GM12878 (cell line): ENCODE data around the gene ANKRD13A. TPM values are rescaled to one million over a fixed set of nuclear protein-coding genes. Genes with fewer than 3 reads are reported as not detected.

Experiments used
- ATAC-seq: fragments of 200-7000 bp; cut with Tn5 transposase; 3 replicates; pipeline ENCODE4 v1.9.1; 2020; ENCODE audit warnings: mild to moderate bottlenecking, moderate library complexity
- Bru-seq: library from RNA; stranded (reverse); fragments of 400-500 nt; gene quantifications from one replicate; lab custom pipeline; 2021; lab: Mats Ljungman, UMichigan
- BruChase-seq, 2 experiments: library from RNA; stranded (reverse); fragments of 400-500 nt; gene quantifications; one replicate each; lab custom pipeline; 2021; lab: Mats Ljungman, UMichigan
- BruUV-seq: library from RNA; stranded (reverse); fragments of 400-500 nt; replicated peaks from 2 replicates; lab custom pipeline; 2021; lab: Mats Ljungman, UMichigan
- CTCF ChIA-PET: fragments of 300-600 bp; sonication (Branson Sonifier 250); formaldehyde crosslinking; extraction: SDS; loops from one replicate; lab custom pipeline; 2021; ENCODE audit warnings: inconsistent platforms; lab: Yijun Ruan, JAX
- POLR2A ChIA-PET: fragments of 350-600 bp; formaldehyde crosslinking; extraction: SDS; loops from one replicate; lab custom pipeline; 2021; ENCODE audit warnings: inconsistent platforms; lab: Charles Lee
- RAD21 ChIA-PET: fragments of 300-600 bp; sonication (Branson Sonifier 250); formaldehyde crosslinking; loops from one replicate; lab custom pipeline; 2023; ENCODE audit warnings: antibody characterized with exemption; ENCODE audit not compliant: unreplicated experiment; lab: Charles Lee
- SMC1A ChIA-PET: fragments of 300-600 bp; sonication (Branson Sonifier 250); formaldehyde crosslinking; loops from one replicate; lab custom pipeline; 2023; ENCODE audit not compliant: unreplicated experiment, uncharacterized antibody; lab: Charles Lee
- DNase-seq: peaks from one replicate; pipeline ENCODE4 v3.0.0-alpha.2; 2011; ENCODE audit warnings: low read depth, low spot score
- FAIRE-seq: peaks from 3 replicates; lab custom pipeline; 2011; peaks lifted over from hg19 to GRCh38; lab: Jason Lieb, UNC
- H2AFZ ChIP-seq: 2 replicates; pipeline ENCODE4 v1.6.0; 2011; ENCODE audit warnings: low read depth, low read length, control low read depth; ENCODE audit not compliant: control insufficient read depth
- H3K27ac ChIP-seq: 2 replicates; pipeline ENCODE4 v1.5.1; 2011; ENCODE audit warnings: control low read depth; ENCODE audit not compliant: control insufficient read depth, insufficient read depth
- H3K27me3 ChIP-seq, 2 experiments: replicated peaks in 1 of 2; 2 replicates each; pipeline versions ENCODE4 v1.6.0 to v1.6.1; 2011; ENCODE audit warnings: low read length in 1 of 2; ENCODE audit not compliant: control insufficient read depth in 2 of 2, insufficient read depth in 2 of 2
- H3K36me3 ChIP-seq, 2 experiments: 2 replicates each; pipeline ENCODE4 v1.5.1; 2011; ENCODE audit warnings: low read length in 1 of 2; ENCODE audit not compliant: control insufficient read depth in 2 of 2, insufficient read depth in 2 of 2
- H3K4me1 ChIP-seq: 2 replicates; pipeline ENCODE4 v1.6.1; 2011; ENCODE audit warnings: mild to moderate bottlenecking, low read length, moderate library complexity, mixed read lengths; ENCODE audit not compliant: control insufficient read depth, insufficient read depth
- H3K4me2 ChIP-seq: 2 replicates; pipeline ENCODE4 v1.6.0; 2011; ENCODE audit warnings: control low read depth; ENCODE audit not compliant: control insufficient read depth, insufficient read depth
- H3K4me3 ChIP-seq: fragments of 200-600 bp; sonication (generic); 2 replicates; pipeline ENCODE4 v1.5.1; 2016
- H3K79me2 ChIP-seq: 2 replicates; pipeline ENCODE4 v1.6.0; 2011; ENCODE audit warnings: low read length; ENCODE audit not compliant: control insufficient read depth, insufficient read depth
- H3K9ac ChIP-seq: 2 replicates; pipeline ENCODE4 v1.8.0; 2011; ENCODE audit warnings: low read length, control low read depth, mixed read lengths; ENCODE audit not compliant: control insufficient read depth, insufficient read depth
- H3K9me3 ChIP-seq: replicated peaks from 3 replicates; pipeline ENCODE4 v1.5.1; 2011; ENCODE audit warnings: mild to moderate bottlenecking, low read length; ENCODE audit not compliant: control insufficient read depth, insufficient read depth
- H4K20me1 ChIP-seq: 2 replicates; pipeline ENCODE4 v1.6.0; 2011; ENCODE audit not compliant: control insufficient read depth, insufficient read depth
- CHD2 ChIP-seq: IDR thresholded peaks from 2 replicates; pipeline ENCODE4 v1.6.1; 2011; ENCODE audit warnings: low read depth, low read length, improper control_type of control experiment, borderline replicate concordance
- EED ChIP-seq: sonication (generic); IDR thresholded peaks from 2 replicates; pipeline ENCODE4 v1.6.1; 2016; ENCODE audit warnings: antibody characterized with exemption, low read depth
- IRF4 ChIP-seq: IDR thresholded peaks from 2 replicates; pipeline ENCODE4 v1.6.1; 2011; ENCODE audit warnings: low read depth, low read length
- MTA3 ChIP-seq: IDR thresholded peaks from 2 replicates; pipeline ENCODE4 v1.6.1; 2012; ENCODE audit warnings: low read length, inconsistent platforms, borderline replicate concordance
- NBN ChIP-seq: fragments of 450-650 bp; IDR thresholded peaks from 2 replicates; pipeline ENCODE4 v1.6.1; 2016
- NKRF ChIP-seq: fragments of 450-650 bp; conservative IDR thresholded peaks from 2 replicates; pipeline ENCODE4 v1.6.1; 2017; ENCODE audit warnings: mild to moderate bottlenecking, moderate library complexity
- PAX8 ChIP-seq: fragments of 450-650 bp; IDR thresholded peaks from 2 replicates; pipeline ENCODE4 v1.6.1; 2017; ENCODE audit warnings: mild to moderate bottlenecking, moderate library complexity
- POLR2A ChIP-seq: IDR thresholded peaks from 2 replicates; pipeline ENCODE4 v1.6.1; 2011; ENCODE audit warnings: low read depth, mild to moderate bottlenecking, low read length
- POLR2AphosphoS2 ChIP-seq: IDR thresholded peaks from 2 replicates; pipeline ENCODE4 v1.6.1; 2011; ENCODE audit warnings: low read depth, mild to moderate bottlenecking, low read length, improper control_type of control experiment, moderate library complexity
- POU2F2 ChIP-seq: IDR thresholded peaks from 3 replicates; pipeline ENCODE4 v1.6.1; 2011; ENCODE audit warnings: low read depth, mild to moderate bottlenecking, low read length, borderline replicate concordance
- RB1 ChIP-seq: fragments of 450-650 bp; formaldehyde crosslinking; IDR thresholded peaks from 2 replicates; pipeline ENCODE4 v1.6.1; 2017; ENCODE audit warnings: mild to moderate bottlenecking, borderline replicate concordance
- RCOR1 ChIP-seq: conservative IDR thresholded peaks from 2 replicates; pipeline ENCODE4 v1.6.1; 2012; ENCODE audit warnings: low read depth, low read length, improper control_type of control experiment
- RUNX3 ChIP-seq: IDR thresholded peaks from 2 replicates; pipeline ENCODE4 v1.6.1; 2012; ENCODE audit warnings: low read length, inconsistent platforms
- SMAD5 ChIP-seq: IDR thresholded peaks from 2 replicates; pipeline ENCODE4 v1.6.1; 2016; ENCODE audit warnings: antibody characterized with exemption, low read depth
- STAT1 ChIP-seq: fragments of 450-650 bp; conservative IDR thresholded peaks from 2 replicates; pipeline ENCODE4 v1.6.1; 2014; ENCODE audit warnings: antibody characterized with exemption, mild to moderate bottlenecking
- ZNF207 ChIP-seq: fragments of 450-650 bp; IDR thresholded peaks from 2 replicates; pipeline ENCODE4 v1.6.1; 2014; ENCODE audit warnings: antibody characterized with exemption, mild to moderate bottlenecking, borderline replicate concordance
- WGBS: methylation state at CpG from one replicate; pipeline ENCODE4 v1.1.6; 2016; ENCODE audit warnings: low lambda C conversion rate; ENCODE audit not compliant: insufficient replicate concordance, insufficient coverage; ENCODE audit errors: missing lambda C conversion rate; 5-methylcytosine and 5-hydroxymethylcytosine counted together
- in situ Hi-C: fragments of 300-500 bp; cut with MboI; formaldehyde crosslinking; loops from 9 replicates; pipeline ENCODE4 v1.14.3; 2018; ENCODE audit warnings: mixed read lengths
- intact Hi-C: fragments of 100-400 bp; cut with micrococcal nuclease; formaldehyde crosslinking; loops from one replicate; pipeline ENCODE4 v1.14.2; 2022; ENCODE audit not compliant: unreplicated experiment
- long read RNA-seq, 2 experiments: library from polyadenylated mRNA; unstranded; transcript quantifications; one replicate each; pipeline ENCODE4 v2.0.0, GENCODE V29; 2019 to 2020
- polyA minus RNA-seq, 3 experiments: library from RNA; depleted of rRNA, polyadenylated mRNA; stranded (reverse); fragments of >200 nt; gene quantifications; 2 replicates each; pipeline ENCODE4 v1.2.3, GENCODE V29; 2011
- polyA plus RNA-seq, 11 experiments: library from polyadenylated mRNA; depleted of rRNA in 4 of 11; unstranded in 6 of 11; stranded (reverse) in 5 of 11; fragments of >200 nt; fragmentation: Nextera tagmentation in 4 of 11; fragmentation: Illumina TruSeq in 1 of 11; extraction: Ambion mirVana in 4 of 11; extraction: Trizol in 1 of 11; gene quantifications; 1 replicate in 1 of 11; 2 replicates in 10 of 11; pipeline versions ENCODE4 v1.2.1 to v1.2.3, GENCODE V29; 2011 to 2016; ENCODE audit warnings: inconsistent platforms in 2 of 11, missing spikeins in 2 of 11, low read depth in 1 of 11
- total RNA-seq, 4 experiments: library from RNA; depleted of rRNA in 3 of 4; stranded (reverse); fragments of >200 nt in 3 of 4; fragmentation: Illumina TruSeq in 1 of 4; extraction: Trizol in 1 of 4; gene quantifications; 2 replicates each; pipeline versions ENCODE4 v1.2.1 to v1.2.3, GENCODE V29; 2013 to 2021

ANKRD13A gene
- 186 and 192 TPM in 2 replicates for total RNA-seq (2013; cell fraction: nucleolus; rRNA removed)
- total RNA-seq (2014; rRNA removed) (90.1 and 93.4 TPM in 2 replicates), total RNA-seq (2014; rRNA removed; fragmentation: Illumina TruSeq; extraction: Trizol) (76.9 and 85.2 TPM in 2 replicates), total RNA-seq (2021) (78.8 and 81.4 TPM in 2 replicates), polyA plus RNA-seq (2011; rRNA removed) (82.8 and 110 TPM in 2 replicates), polyA plus RNA-seq (2014; fragmentation: Illumina TruSeq; extraction: Trizol) (76.2 and 106 TPM in 2 replicates), polyA plus RNA-seq (2014; fragmentation: Nextera tagmentation; extraction: Ambion mirVana) (10 to 100 TPM; 10.2 to 18.2 TPM), polyA plus RNA-seq (2014; rRNA removed) (75.2 and 89.1 TPM in 2 replicates), polyA plus RNA-seq (2016; fragmentation: Nextera tagmentation; extraction: Ambion mirVana) (10 to 100 TPM; 38.5 to 40.3 TPM), polyA minus RNA-seq (2011; rRNA and poly(A)+ RNA removed) (65.0 and 97.9 TPM in 2 replicates), Bru-seq, nascent RNA (percentile 87 among the genes with signal in this experiment), BruChase-seq, experiment 1, labeled RNA remaining after a 6-hour chase (percentile 92 among the genes with signal in this experiment), BruChase-seq, experiment 2, labeled RNA remaining after a 2-hour chase (percentile 90 among the genes with signal in this experiment)
- polyA plus RNA-seq (2011; ENCODE audit: low read depth): 44.8 TPM
- 76.6 and 102 TPM in 2 replicates for polyA plus RNA-seq (2011; cell fraction: cytosol; rRNA removed)
- 147 and 169 TPM in 2 replicates for polyA plus RNA-seq (2011; cell fraction: nucleus; rRNA removed)
- polyA plus RNA-seq (2012): 53.4 and 59.4 TPM in 2 replicates
- 22.2 and 25.9 TPM in 2 replicates for polyA minus RNA-seq (2011; cell fraction: cytosol; rRNA and poly(A)+ RNA removed)
- 35.7 and 47.7 TPM in 2 replicates for polyA minus RNA-seq (2011; cell fraction: nucleus; rRNA and poly(A)+ RNA removed)
- long read RNA-seq, experiment 1, partial matches to known transcripts: 0 of 2 reads
- long read RNA-seq, experiment 1, other reads (novel, unspliced or antisense): 1 of 2 reads
- long read RNA-seq, experiment 2, partial matches to known transcripts: 24 of 32 reads
- long read RNA-seq, experiment 2, other reads (novel, unspliced or antisense): 5 of 32 reads

GRCh38 chr12:109998904-109999648 lies at the start of gene ANKRD13A:
Gene ANKRD13A (plus strand): TSS chr12:109999430. CDS start chr12:109999689, 259 bp downstream.
- Histone ChIP-seq H3K79me2 (peaks cover 64% of the 10 kb centered on the region), H2AFZ (peak within 1 kb of the TSS; percentile 99), H4K20me1 (no peaks in the 10 kb centered on the region), H3K4me1 (peaks cover 23% of the 10 kb centered on the region), H3K36me3 (peaks cover 0 to 5% of the 10 kb centered on the region in 2 experiments; a peak in 1 of 4 replicates), H3K27me3 (no peaks in the 10 kb centered on the region), H3K4me2 (peak within 1 kb of the TSS; percentile 46), H3K9ac (peak within 1 kb of the TSS; percentile 95), H3K27ac (peak within 1 kb of the TSS; percentile 99), H3K4me3 (peak within 1 kb of the TSS; percentile 92), H3K9me3 (no peaks in the 10 kb centered on the region)
- ATAC-seq: peak; percentile 65
- FAIRE-seq: peak; percentile 35
- CTCF ChIA-PET: interaction anchor here (0.9 to 1.6 kb wide), 2 partner anchors 13 to 47 kb away, joined by 4 to 8 read pairs; no protein-coding TSS in a partner anchor
- POLR2A ChIA-PET: interaction anchor here (0.6 to 4.6 kb wide), 9 partner anchors 9 to 1480 kb away, joined by 3 to 40 read pairs (median 3); no protein-coding TSS in a partner anchor
- SMC1A ChIA-PET: interaction anchor here (0.5 to 3.7 kb wide), 6 partner anchors 13 to 511 kb away, joined by 3 to 32 read pairs (median 4); no protein-coding TSS in a partner anchor
- intact Hi-C loops: no loop called here
- peak; percentile 92 for DNase-seq
- under 1% methylated on average over 57 of the region's 62 CpGs for WGBS
- BruUV-seq: no TSS peak
- in situ Hi-C loops: no loop called here
- RAD21 ChIA-PET: interaction anchor here (0.7 to 3.8 kb wide), 5 partner anchors 13 to 432 kb away, joined by 3 to 31 read pairs (median 3); no protein-coding TSS in a partner anchor
- TF ChIP-seq CHD2: peak; percentile 47; the same call in 1 of the 2 replicates
- TF ChIP-seq RCOR1: 0 out of 2 replicates have a peak, but pooled peaks have one; percentile 38
- TF ChIP-seq RB1: peak; percentile 99
- peak; percentile 100; the same call in 1 of the 2 replicates for TF ChIP-seq STAT1
- peak; percentile 100 for TF ChIP-seq ZNF207
- TF ChIP-seq MTA3: no peak
- TF ChIP-seq NKRF: peak; percentile 96
- TF ChIP-seq POLR2A: peak; percentile 96
- peak; percentile 98 for TF ChIP-seq NBN
- TF ChIP-seq SMAD5: 0 out of 2 replicates have a peak, but pooled peaks have one; percentile 35
- TF ChIP-seq POLR2AphosphoS2: peak; percentile 78; the same call in 1 of the 2 replicates
- TF ChIP-seq IRF4: peak; percentile 27
- TF ChIP-seq PAX8: no peak
- TF ChIP-seq RUNX3: peak; percentile 81
- peak; percentile 89 for TF ChIP-seq POU2F2
- no peak for TF ChIP-seq EED
